Ramos (cell line): ENCODE measurements around the gene GXYLT2.

ENCODE experiments used
- in situ Hi-C: fragments of 300-500 bp; cut with MboI; formaldehyde crosslinking; loops from one replicate; pipeline ENCODE4 v1.14.3; 2022; ENCODE audit warnings: low sequenced_read_pairs; ENCODE audit not compliant: unreplicated experiment

The GXYLT2 gene

DNA sequence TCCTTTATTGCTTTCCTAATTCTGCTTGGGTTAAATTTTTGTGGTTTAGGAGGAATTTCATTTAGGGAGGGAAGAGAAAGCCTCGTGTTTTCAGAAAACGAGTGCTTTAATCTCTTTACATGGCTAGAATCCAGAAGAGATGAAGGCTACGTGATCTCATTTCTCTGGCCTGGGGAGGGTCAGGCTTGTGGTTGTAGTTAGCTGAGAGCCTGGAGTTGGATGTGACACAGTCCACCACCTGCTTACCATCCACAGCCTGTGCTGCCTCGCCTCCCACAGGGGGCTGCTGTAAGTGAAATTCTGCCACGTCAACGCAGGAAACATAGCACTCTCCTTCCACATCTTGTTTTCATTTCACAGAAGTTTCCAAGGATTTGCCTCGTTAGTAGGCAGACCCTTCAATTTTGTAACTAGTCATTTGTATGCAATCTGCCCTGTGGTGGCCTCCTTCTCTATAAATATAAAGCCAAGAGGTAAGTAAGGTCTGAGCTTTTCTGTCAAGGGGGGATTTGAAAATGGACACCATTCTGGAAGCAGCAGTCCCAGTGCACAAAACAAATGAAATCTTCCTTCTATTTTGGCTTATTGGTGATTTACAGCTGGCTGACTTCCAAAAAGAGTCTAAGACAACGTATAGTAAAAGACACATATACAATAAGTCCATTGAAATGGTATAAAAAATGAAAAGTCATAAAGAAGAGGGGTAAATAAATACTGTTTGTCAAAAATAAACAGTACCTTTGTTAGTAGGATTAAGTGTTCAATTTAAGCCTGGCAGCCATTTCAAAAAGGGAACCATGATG lies 3.4 kb downstream of the GXYLT2 start:
- in situ Hi-C loops: no loop called here

- in situ Hi-C loops: no loop called here
Measured at GRCh38 chr3:72892081-72892775, 4.4 kb downstream of the GXYLT2 start.

DNA sequence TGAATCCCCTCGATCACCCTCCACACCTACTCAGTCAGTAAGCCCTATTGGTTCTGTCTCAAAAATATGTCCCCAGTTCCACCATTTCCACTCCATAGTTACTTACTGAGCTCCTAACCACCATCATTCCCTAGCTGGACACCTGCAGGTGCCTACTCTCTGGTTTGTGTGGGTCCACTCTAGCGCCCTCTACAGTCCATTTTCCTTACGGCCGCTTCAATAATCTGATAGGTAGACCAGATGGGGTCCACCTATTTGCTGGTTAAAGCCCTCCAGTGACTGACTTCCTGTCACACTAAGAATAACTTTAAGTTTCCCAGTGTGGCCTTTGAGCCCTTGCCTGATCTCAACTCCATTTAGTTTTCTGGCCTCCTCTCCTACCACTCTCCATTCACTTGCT lies 5.0 kb downstream of the GXYLT2 start:
- in situ Hi-C loops: no loop called here

GRCh38 chr3:72894976-72895552 lies 7.2 kb downstream of the GXYLT2 start:
- in situ Hi-C loops: no loop called here

GRCh38 chr3:72896996-72897757 lies 9.3 kb downstream of the GXYLT2 start:
- in situ Hi-C loops: no loop called here

DNA sequence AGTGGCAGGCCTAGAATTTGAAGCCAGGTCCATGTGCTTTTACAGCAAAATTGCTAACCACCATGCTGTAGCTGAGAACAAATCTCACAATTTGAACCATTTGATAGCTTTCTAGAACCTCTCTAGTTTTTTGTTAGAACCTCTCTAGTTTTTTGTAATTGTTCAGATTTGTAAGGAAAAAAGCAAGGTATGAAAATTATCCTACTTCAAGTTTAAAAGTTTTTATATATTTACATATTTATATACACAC lies 9.8 kb downstream of the GXYLT2 start:
- in situ Hi-C loops: no loop called here

GRCh38 chr3:72899349-72899765 lies 11.5 kb downstream of the GXYLT2 start:
- in situ Hi-C loops: no loop called here

DNA sequence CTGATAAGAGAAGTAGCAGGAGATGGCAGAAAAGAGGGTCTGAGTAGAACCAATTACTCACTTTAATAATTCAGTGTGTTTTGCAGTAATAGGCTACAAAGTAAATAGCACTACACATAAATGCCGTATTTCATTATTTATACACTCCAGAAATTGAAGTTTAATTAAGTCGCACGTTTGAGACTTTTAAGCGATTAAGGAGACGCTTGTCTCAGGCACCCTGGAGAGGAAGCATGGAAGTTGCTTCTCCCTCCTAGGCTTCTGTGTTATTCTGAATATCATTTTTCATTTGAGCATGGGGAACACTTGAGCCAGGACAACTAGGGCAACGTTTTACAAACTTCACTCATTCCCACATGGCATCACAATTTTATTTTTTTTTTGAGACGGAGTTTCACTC lies 12.2 kb downstream of the GXYLT2 start:
- in situ Hi-C loops: no loop called here

DNA sequence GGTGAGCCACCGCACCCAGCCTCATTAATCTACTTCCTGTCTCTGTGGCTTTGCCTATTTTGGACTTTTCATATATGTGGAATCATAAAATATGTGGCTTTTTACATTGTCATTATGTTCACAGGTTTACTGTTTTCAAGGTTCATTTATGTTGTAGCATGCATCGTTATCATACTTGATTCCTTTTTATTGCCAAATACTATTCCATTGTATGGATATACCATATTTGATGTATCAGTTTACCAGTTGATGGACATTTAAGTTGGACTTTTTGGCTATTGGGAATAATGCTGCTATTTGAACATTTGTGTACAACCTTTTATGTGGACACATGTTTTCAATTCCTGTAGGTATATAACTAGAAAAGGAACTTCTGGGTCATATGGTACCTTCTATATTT lies 14.0 kb downstream of the GXYLT2 start:
- in situ Hi-C loops: no loop called here

DNA sequence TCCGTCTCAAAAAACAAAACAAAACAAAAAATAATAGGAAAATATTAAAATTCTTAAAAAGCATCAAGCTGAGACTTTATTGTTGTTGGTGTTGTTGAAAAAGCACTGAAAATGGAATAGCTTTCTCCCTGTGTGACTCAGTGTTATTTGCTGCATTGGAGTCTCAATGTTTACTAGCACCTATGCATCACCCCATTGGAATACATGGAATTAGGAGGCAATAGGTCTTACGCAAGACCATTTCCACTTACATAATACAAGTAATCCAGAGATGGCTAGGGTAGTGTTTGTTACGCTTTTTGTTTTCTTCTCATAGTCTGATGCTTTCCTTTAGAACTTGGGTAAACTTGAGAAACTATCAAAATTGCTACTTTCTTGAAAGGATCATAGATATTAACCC lies 15.2 kb downstream of the GXYLT2 start:
- in situ Hi-C loops: no loop called here

DNA sequence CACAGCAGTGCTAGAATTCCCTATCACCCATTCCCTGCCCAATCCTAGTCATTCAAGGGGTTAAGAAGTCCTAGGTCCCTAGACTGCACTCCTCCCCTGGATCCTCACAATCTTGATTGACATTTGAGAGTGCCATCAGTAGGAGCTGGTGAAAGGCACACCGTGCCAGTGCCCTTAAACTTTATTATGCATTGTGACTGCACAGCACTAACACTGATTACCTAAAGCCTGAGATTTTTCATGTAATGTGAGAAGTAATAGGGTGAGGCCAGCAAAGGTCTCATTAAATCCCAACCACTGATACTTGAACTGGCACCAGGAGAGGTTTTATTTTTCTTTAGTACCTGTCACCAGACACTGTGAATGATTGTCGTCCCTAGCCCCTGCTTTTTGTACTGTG lies 16.3 kb downstream of the GXYLT2 start:
- in situ Hi-C loops: no loop called here

DNA sequence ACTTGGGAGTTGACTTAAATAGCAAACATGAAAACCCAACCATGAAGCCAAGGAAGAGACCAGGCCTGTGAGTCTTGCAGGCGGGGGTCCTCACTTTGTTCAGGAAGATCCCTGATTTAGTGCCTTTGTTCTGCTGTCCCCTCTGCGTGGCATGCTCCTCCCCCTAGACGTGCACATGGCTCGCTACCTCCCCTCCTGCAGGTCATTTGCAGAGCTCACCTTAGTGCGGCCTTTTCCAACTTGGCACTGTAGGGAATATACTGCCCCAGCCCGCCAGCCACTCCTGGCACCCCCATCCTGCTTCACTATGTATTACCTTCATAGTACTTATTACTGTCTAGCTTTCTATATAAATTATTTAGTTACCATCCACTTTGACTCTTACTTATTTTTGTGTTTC lies 18.3 kb downstream of the GXYLT2 start:
- in situ Hi-C loops: no loop called here

- in situ Hi-C loops: no loop called here
Measured at GRCh38 chr3:72907131-72907711, 19.4 kb downstream of the GXYLT2 start.

GRCh38 chr3:72907731-72908620 lies 20.1 kb downstream of the GXYLT2 start:
- in situ Hi-C loops: no loop called here

DNA sequence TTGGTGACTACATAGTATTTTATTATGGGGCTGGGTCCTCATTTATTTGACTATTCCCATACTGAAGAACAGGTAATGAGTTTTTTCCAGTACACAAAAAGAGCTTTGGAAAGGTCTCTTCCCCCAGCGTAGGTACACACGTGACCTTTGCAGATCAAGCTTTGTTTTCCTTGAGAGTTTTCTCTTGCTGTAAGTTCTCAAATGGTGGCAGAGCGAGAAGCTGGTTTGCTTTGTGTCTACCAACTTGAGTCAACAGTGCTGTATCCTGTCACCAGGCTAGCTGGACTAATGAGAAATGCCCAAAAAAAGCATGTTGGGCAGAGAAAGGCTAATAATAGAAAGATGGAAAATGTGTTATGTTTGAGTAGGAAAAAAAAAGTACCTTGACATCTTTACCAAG lies 21.7 kb downstream of the GXYLT2 start:
- in situ Hi-C loops: no loop called here

GRCh38 chr3:72912532-72912931 lies 24.7 kb downstream of the GXYLT2 start:
- in situ Hi-C loops: no loop called here

DNA sequence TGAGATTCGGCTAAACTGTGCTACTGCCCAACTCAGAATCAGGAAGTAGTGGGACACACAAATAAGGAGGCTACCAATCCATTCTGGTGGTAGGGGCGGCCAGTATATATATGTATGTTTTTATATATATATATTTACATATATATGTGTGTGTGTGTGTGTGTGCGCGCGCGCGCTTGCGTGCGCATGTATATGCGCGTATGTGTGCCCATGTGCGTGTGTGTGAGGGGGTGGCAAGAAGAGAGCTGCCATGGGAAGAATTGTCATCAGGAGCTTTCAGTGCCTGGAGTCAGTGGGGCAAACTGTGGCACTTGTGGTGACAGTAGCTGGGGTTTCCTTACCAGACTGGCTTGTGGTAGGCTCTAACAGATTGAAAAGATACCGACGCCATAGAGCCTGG lies 26.5 kb downstream of the GXYLT2 start:
- in situ Hi-C loops: no loop called here

GRCh38 chr3:72916250-72916649 lies 28.4 kb downstream of the GXYLT2 start:
- in situ Hi-C loops: no loop called here

DNA sequence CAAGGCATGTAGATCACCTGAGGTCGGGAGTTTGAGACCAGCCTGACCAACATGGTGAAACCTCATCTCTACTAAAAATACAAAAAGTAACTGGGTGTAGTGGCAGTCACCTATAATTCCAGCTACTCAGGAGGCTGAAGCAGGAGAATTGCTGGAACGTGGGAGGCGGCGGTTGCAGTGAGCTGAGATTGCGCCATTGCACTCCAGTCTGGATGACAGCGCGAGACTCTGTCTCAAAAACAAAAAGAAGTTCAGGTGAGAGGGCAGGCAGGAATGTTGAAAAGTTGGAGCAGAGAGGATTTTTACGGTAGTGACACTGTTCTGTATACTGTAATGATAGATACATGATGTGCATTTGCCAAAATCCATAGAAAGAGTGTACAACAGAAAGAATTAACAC lies 31.7 kb downstream of the GXYLT2 start:
- in situ Hi-C loops: no loop called here

DNA sequence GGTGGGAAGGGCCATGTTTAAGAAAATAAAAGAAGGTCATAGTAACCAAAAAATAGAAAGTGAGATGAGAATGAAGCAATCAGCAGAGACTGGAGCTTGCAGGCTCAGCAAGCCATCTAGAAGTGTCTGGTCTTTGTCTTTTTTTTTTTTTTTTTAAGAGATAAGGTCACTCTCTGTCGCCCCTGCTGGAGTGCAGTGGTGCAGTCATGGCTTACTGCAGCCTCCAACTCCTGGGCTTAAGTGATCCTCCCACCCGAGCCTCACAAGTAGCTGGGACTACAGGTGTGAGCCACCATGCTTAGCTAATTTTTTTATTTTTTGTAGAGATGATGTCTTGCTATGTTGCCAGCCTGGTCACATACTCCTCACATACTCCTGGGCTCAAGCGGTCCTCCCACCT lies 36.2 kb downstream of the GXYLT2 start:
- in situ Hi-C loops: no loop called here
